T-helper 17 cell (primary cell): ENCODE data around the gene ASAP2. TPM values are rescaled to one million over a fixed set of nuclear protein-coding genes. Genes with fewer than 3 reads are reported as not detected.

Source experiments
- ATAC-seq: fragments of 150-1000 bp; cut with Tn5 transposase; 2 replicates; pipeline ENCODE4 v1.10.0; 2021; ENCODE audit warnings: mild to moderate bottlenecking, moderate library complexity
- DNase-seq, 3 donors: peaks; one replicate each; pipeline versions ENCODE4 v3.0.0 to v3.0.0-alpha.2; 2020 to 2021
- H3K9me3 ChIP-seq: one replicate; pipeline ENCODE4 v1.7.0; 2013; ENCODE audit warnings: low read length, mild to moderate bottlenecking; ENCODE audit not compliant: control insufficient read depth, poor library complexity, severe bottlenecking
- H3K27ac Mint-ChIP-seq: one replicate; pipeline ENCODE4 v1.8.0; 2022; ENCODE audit warnings: mild to moderate bottlenecking, moderate library complexity, mixed read lengths
- H3K27me3 Mint-ChIP-seq: one replicate; pipeline ENCODE4 v1.8.0; 2022; ENCODE audit warnings: mixed read lengths
- H3K36me3 Mint-ChIP-seq: one replicate; pipeline ENCODE4 v1.8.0; 2022; ENCODE audit warnings: low read depth, mixed read lengths
- H3K4me1 Mint-ChIP-seq: one replicate; pipeline ENCODE4 v1.8.0; 2022; ENCODE audit warnings: mild to moderate bottlenecking, mixed read lengths
- H3K4me3 Mint-ChIP-seq: one replicate; pipeline ENCODE4 v1.8.0; 2022; ENCODE audit warnings: mild to moderate bottlenecking, moderate library complexity, mixed read lengths
- total RNA-seq, 4 donors: library from RNA in 2 of 4; stranded (reverse) in 2 of 4; gene quantifications; one replicate each; pipeline ENCODE4 v1.2.3 and lab custom pipeline; 2022 to 2026

ASAP2 gene
- total RNA-seq, 2 donors from 2014 or later: 0.75 to 14.8 TPM

DNA sequence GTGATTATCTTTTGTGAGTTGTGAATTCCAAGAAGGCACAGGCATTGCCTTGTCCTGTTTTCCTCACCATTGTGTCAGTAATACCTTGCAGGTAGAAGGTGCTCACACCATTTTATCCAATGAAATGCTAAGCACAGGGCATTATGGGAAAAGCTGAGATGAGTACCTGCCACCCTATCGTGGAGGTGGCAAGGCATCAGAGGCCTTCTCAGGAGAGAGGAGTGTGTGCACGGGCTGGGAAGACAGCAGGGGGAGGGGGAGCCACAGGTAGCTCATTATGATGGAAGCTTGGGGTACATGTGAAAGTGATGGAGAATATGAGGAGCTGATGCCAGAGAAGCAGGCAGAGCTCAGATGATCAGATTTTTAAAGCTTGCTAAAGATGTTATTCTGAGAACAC, 69.5 kb downstream of the ASAP2 start:
- ATAC-seq: no peak
- Mint-ChIP-seq H3K4me3 (no peak overlapping the region), H3K27ac (no peak overlapping the region), H3K36me3 (no peaks in the 10 kb centered on the region), H3K27me3 (peaks cover 45% of the 10 kb centered on the region), H3K4me1 (no peaks in the 10 kb centered on the region)
- no peak for DNase-seq
- no peaks in the 10 kb centered on the region for H3K9me3 ChIP-seq

DNA sequence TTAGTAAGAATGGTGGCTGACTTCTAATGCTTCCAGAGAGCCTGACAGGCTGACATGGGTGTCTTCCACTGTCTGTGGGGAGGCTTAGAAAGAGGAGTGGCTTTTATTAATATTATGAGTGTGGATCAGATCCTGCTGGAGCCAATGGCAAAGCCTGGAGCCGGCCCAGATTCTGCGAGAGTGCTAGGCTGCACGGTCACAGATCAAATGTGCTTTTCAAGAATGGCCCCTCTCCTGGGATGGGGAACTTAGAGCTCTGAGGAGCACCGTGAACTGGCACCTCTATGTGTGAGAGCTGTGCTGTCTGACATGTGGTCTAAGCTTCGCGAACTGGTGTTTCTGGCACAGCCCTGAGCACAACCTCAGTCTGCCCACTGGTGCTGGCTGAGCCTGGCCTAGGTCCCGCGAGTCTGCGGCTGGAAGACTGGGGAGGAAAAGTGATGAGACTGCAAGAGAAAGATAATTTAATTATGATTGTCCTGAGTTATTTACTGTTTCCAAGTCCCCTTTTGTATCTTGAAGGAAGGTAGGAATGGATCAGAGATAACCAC, 70.4 kb downstream of the ASAP2 start:
- Mint-ChIP-seq H3K36me3 (no peaks in the 10 kb centered on the region), H3K27ac (no peak overlapping the region), H3K4me1 (no peaks in the 10 kb centered on the region), H3K27me3 (peaks cover 45% of the 10 kb centered on the region), H3K4me3 (no peak overlapping the region)
- ATAC-seq (no peak), DNase-seq (no peak)
- H3K9me3 ChIP-seq: no peaks in the 10 kb centered on the region

DNA sequence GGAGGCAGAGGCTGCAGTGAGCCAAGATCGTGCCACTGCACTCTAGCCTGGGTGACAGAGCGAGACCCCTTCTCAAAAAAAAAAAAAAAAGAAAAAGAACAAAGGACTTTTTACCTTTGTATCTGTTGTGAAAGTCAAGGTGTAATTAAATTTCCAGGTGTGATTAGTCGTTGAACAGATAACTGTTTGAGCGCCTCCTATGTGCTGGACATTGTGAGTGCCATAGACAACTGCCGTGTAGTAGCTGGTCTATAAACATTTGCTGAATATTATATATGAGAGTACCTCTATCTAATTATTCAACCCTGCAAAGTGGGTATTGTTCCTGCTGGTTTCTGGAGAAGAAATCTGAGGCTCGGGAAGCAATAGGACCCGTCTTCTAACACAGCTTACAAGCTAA, 71.8 kb downstream of the ASAP2 start:
- Mint-ChIP-seq H3K4me1 (no peaks in the 10 kb centered on the region), H3K36me3 (peaks cover 3% of the 10 kb centered on the region), H3K27ac (no peak overlapping the region), H3K27me3 (peaks cover 56% of the 10 kb centered on the region), H3K4me3 (no peak overlapping the region)
- no peaks in the 10 kb centered on the region for H3K9me3 ChIP-seq
- ATAC-seq (no peak), DNase-seq (no peak)

DNA sequence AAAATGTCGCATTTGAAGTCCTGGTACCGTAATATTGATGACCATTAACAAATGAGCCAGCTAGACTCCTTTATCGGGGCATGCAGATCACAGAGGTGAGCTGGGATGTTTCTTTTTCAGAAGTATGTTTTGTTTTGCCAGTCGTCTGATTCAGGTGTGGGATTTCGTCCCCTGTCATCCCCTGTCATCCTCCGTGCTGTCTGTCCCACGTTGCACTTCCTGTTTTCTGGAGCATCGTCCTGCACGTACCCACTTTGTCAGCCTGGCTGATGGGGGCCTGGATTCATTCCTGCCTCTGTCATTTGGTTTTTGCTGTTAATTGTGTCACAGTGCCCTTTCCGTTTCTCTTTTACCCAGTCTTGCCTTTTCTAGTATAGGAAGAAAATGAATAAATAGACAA, 72.8 kb downstream of the ASAP2 start:
- ATAC-seq: no peak
- no peaks in the 10 kb centered on the region for H3K4me1 Mint-ChIP-seq

DNA sequence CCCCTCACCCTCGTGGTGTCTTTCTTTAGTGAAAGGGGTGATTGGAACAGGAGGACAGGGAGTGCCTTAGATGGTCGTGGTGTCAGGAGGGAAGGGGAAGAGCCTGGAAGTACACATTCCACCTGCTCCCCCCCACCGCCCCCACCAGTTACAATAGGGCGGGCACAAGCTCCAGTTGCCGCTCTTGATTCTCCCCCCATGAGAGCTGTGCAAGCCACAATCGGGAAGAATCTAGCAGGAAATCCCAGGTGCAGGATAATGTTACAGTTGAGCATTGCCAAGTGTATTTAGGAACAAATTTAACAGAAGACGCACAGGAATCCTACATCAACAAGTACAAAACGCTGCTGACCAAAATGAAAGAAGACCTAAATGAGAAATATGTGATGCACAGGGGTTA, 73.6 kb downstream of the ASAP2 start:
- Mint-ChIP-seq H3K27ac (no peak overlapping the region), H3K27me3 (peaks cover 61% of the 10 kb centered on the region), H3K4me1 (no peaks in the 10 kb centered on the region), H3K4me3 (no peak overlapping the region), H3K36me3 (peaks cover 3% of the 10 kb centered on the region)
- DNase-seq (no peak), ATAC-seq (no peak)
- no peaks in the 10 kb centered on the region for H3K9me3 ChIP-seq

More for the DNA sequence above, 72.8 kb downstream of the ASAP2 start:
- Mint-ChIP-seq H3K4me3 (no peak overlapping the region), H3K27me3 (peaks cover 65% of the 10 kb centered on the region), H3K36me3 (peaks cover 3% of the 10 kb centered on the region), H3K27ac (no peak overlapping the region)
- no peaks in the 10 kb centered on the region for H3K9me3 ChIP-seq
- no peak for DNase-seq

DNA sequence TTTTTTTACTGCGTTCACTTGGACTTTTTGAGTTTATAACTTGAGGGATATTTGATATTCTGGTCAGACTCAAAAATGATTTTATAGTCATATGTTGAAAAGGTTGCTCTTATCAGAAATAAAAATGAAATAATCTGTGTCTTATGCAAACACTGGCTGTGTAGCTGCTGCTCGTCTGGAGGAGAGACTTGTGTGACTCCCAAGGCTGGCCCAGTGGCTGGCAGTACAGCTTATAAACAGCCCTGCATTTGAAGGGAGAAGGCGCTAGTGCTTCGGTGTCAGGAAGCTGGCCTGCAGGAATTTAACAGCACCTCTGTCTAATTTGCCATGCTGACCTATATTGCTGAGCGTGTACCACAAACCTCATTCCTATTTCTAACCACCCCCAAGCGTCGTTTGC, 74.5 kb downstream of the ASAP2 start:
- Mint-ChIP-seq H3K36me3 (peaks cover 3% of the 10 kb centered on the region), H3K27ac (no peak overlapping the region), H3K27me3 (peaks cover 52% of the 10 kb centered on the region), H3K4me1 (no peaks in the 10 kb centered on the region), H3K4me3 (no peak overlapping the region)
- DNase-seq (no peak), ATAC-seq (no peak)
- no peaks in the 10 kb centered on the region for H3K9me3 ChIP-seq

DNA sequence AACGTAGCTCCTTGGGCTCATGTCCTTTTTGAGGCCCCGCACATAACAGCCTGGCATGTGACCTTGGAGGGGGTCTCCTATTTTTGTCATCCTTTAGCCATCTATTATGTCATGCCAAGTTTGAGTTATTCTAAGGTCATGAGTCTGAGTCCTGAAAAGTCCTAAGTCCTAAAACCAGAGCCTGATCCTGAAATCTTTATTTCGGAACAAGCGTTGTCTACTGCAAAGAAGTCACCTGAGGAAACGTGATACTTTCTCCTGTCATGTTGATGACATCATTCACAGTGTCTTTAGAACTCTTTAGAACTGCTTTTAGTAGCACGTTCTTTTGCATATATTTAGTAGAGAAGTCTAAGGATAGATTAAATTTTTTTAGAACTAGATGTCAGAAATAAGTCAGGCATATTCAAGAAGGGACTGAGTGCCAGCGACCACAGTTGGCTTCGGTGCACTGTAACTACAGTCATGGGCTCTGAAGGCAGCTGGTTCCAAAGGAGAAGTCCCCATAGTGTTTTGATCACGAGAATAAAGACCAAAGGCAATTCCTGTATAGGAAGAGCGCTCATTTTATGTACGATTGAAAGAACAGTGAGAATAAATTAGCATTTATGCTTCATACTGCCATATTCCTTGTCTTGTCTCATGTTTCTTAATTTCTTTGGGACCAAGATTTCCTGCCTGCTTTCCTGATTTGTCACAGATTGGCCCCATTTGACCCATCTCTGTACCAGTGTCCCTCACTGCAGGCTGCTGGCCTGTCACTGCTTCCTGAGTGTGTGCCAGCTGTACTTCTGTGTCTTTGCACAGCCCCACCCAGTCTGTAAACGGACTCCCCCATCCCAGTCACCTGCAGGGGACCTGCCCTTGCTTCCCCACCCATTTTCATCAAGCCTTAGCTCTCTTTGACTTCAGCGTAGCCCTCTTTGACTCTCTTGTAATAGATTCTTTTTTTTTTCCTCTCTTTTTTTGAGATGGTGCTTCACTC, 75.8 kb downstream of the ASAP2 start:
- H3K36me3 Mint-ChIP-seq: peaks cover 3% of the 10 kb centered on the region
- DNase-seq: no peak
- no peak overlapping the region for H3K4me3 Mint-ChIP-seq
- ATAC-seq: no peak
- no peak overlapping the region for H3K27ac Mint-ChIP-seq
- H3K4me1 Mint-ChIP-seq: no peaks in the 10 kb centered on the region
- peaks cover 51% of the 10 kb centered on the region for H3K27me3 Mint-ChIP-seq
- no peaks in the 10 kb centered on the region for H3K9me3 ChIP-seq

DNA sequence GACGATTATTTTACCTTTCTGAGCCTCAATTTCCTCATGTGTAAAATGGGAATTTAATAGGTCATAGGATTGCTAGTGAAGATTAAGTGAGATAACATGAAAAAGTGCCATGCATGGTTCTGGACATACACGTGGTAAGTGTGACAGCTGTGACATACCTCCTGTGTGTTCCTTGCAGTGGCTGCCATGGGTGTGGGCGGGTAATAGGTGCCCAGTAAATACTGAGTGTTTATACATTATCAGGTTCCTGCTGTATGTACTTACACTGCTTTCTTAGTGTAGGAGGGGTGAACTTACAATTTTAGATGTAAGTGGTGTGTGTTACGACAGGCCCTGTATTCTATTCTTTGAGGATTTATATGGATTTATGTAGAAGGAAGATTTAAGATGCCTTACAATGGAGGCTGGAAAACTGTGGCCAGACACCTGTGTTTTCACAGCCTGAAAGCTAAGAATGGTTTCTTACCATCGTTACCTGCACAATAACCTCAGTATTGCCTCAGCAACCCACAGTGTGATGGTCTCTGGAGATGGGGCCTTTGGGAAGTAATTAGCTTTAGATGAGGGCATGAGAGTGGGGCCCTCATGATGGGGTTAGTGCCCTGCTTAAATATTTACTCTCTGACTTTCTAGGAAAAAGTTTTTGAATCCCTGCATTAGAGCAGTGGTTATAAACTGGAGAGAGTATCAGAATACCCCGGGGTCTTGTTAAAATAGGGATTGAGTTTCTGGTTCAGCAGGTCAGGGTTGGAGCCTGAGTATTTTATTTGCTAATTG, 78.1 kb downstream of the ASAP2 start:
- Mint-ChIP-seq H3K27me3 (peaks cover 49% of the 10 kb centered on the region), H3K36me3 (peaks cover 3% of the 10 kb centered on the region), H3K27ac (no peak overlapping the region), H3K4me3 (no peak overlapping the region), H3K4me1 (no peaks in the 10 kb centered on the region)
- no peak for ATAC-seq
- DNase-seq: no peak
- no peaks in the 10 kb centered on the region for H3K9me3 ChIP-seq

DNA sequence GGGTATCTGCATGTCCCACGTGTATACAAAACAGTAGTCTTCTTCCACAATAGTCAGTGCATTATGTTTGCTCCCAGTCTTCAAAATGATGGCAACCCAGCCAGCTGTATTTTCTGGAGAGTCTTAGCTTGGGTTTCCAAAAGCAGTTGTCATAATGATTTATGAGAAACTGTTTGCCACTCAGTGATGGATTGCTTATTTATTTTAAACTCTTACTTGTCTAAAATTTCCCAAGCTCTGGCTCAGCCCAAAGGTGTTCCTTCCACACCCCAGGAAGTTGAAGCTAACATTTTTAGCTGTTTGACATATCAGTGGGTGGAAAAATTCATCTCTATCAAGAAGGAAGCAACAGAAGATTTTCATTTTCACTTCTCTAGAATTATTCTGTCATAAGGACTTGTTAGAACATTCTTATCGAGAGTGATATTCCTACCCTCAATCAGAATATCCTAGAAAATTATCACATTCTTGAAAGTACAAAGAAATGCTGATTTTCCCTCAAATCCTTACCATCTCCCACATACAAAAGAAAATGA, 78.8 kb downstream of the ASAP2 start:
- H3K4me3 Mint-ChIP-seq: no peak overlapping the region
- ATAC-seq (no peak), DNase-seq (no peak)
- peaks cover 3% of the 10 kb centered on the region for H3K36me3 Mint-ChIP-seq
- H3K9me3 ChIP-seq: no peaks in the 10 kb centered on the region
- no peaks in the 10 kb centered on the region for H3K4me1 Mint-ChIP-seq
- no peak overlapping the region for H3K27ac Mint-ChIP-seq
- H3K27me3 Mint-ChIP-seq: peaks cover 45% of the 10 kb centered on the region

DNA sequence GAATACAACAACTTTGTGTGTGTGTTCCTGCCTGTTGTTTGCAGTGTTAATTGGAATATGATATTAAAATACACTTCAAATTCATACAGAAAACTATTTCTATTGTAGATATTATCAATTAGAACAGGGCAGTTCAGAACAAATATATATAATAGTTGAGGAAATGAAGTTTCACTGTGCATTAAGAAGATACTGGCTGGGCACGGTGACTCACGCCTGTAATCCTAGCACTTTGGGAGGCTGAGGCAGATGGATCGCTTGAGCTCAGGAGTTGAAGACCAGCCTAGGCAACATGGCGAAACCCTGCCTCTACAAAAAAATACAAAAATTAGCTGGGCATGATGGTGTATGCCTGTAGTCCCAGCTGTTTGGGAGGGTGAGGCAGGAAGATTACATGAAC, 79.3 kb downstream of the ASAP2 start:
- peaks cover 48% of the 10 kb centered on the region for H3K27me3 Mint-ChIP-seq
- DNase-seq (no peak), ATAC-seq (no peak)
- H3K36me3 Mint-ChIP-seq: peaks cover 3% of the 10 kb centered on the region
- H3K4me3 Mint-ChIP-seq: no peak overlapping the region
- H3K9me3 ChIP-seq: no peaks in the 10 kb centered on the region
- no peak overlapping the region for H3K27ac Mint-ChIP-seq
- no peaks in the 10 kb centered on the region for H3K4me1 Mint-ChIP-seq

DNA sequence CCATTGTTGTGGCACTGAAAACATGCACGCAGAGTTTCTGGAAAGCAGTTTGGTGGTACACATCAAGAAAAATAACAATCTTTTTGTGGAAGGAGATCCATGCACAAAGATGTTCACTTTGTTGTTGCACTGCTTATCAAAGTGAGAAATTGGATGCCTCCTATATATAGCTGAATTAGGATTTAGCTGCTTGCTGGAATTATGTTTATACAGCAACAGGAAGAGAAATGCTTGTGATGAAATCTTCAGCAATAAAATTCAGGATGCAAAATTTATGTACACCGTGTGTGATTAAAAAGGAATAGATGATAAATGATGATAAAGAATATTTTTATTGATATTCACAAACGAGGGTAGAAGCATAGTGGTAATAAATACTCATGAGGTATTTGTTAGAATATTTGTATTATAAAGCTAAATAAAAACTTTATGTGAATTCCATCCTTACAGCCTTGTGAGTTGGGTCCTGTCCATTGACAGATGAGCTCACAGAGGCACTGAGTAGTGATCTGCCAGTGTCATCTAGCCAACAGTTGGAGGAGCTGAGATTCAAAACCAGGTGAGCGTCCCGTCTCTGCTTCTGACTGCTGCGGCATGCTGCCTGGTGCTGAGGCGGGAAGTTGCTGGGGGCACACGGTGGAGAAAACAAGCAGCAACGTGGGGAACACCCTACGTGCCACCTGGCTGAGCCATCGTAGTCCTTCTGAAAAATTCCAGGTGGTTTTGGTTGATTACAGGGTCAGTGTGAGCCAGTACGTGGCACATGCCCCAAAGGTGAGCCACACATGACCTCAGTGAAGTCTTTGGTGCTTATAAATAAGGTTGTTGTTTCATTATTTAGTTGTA, 80.2 kb downstream of the ASAP2 start:
- no peak overlapping the region for H3K4me3 Mint-ChIP-seq
- H3K9me3 ChIP-seq: no peaks in the 10 kb centered on the region
- no peak for ATAC-seq
- H3K27me3 Mint-ChIP-seq: peaks cover 56% of the 10 kb centered on the region
- H3K27ac Mint-ChIP-seq: no peak overlapping the region
- no peaks in the 10 kb centered on the region for H3K4me1 Mint-ChIP-seq
- DNase-seq: no peak
- H3K36me3 Mint-ChIP-seq: peaks cover 3% of the 10 kb centered on the region

DNA sequence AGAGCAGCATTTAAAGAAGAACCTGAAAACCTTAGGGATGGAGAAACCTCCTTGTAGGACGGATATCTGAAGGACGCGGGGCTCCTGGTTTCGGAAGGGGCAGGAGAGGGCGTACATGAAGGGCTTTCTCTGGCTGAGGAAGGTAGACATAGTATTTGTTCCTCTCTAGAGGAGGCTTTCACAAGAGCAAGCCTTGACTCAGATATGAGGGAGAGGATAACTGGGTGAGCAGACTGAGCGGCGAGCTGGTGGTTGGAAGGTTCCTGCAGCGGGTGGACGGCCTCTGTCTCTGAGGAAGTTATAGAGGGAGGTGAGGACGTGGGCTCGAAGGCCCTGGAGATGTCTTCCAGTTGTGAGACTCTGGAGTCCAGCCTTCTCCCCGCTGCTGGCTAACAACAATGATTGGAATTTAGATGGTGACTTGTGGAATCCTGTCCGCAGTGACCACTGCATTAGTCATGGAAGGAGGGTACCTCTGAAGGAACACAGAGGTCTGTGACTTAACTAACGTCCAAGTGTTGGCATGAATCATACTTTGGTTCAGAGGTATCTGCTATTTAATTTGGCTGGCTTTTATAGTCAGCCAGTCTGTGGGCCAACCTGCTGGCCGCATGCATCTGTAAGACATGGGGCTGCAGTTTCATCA, 80.9 kb downstream of the ASAP2 start:
- H3K27ac Mint-ChIP-seq: no peak overlapping the region
- H3K4me1 Mint-ChIP-seq: no peaks in the 10 kb centered on the region
- no peaks in the 10 kb centered on the region for H3K9me3 ChIP-seq
- DNase-seq (no peak), ATAC-seq (no peak)
- H3K4me3 Mint-ChIP-seq: no peak overlapping the region
- H3K27me3 Mint-ChIP-seq: peaks cover 61% of the 10 kb centered on the region
- H3K36me3 Mint-ChIP-seq: peaks cover 3% of the 10 kb centered on the region
